IPS DF 4.7 (cell line): ENCODE data around the gene SMIM41.
"Not testable (repeated sequence)": the region's sequence is repeated elsewhere in the genome, so short reads cannot be mapped to it uniquely, and the experiment has no call there.

Experiments
- DNase-seq: peaks from one replicate; pipeline ENCODE4 v3.0.0-alpha.2; 2013; ENCODE audit warnings: low spot score; ENCODE audit errors: extremely low read depth

The SMIM41 gene

GRCh38 chr12:52084491-52085231 lies 5.2 kb downstream of the SMIM41 start:
- DNase-seq, result no peak

GRCh38 chr12:52085682-52086180 lies 6.2 kb downstream of the SMIM41 start:
- DNase-seq, result no peak

GRCh38 chr12:52086366-52086765 lies 6.9 kb downstream of the SMIM41 start:
- DNase-seq, result no peak

GRCh38 chr12:52086944-52087835 lies 7.7 kb downstream of the SMIM41 start:
- DNase-seq, result no peak

GRCh38 chr12:52087961-52088820 lies 8.7 kb downstream of the SMIM41 start:
- DNase-seq, result no peak

- no peak for DNase-seq
Observed at GRCh38 chr12:52089491-52089890, 10.0 kb downstream of the SMIM41 start.

- no peak for DNase-seq
Observed at GRCh38 chr12:52090291-52090690, 10.8 kb downstream of the SMIM41 start.

- no peak for DNase-seq
Observed at GRCh38 chr12:52091061-52091460, 11.6 kb downstream of the SMIM41 start.

GRCh38 chr12:52091869-52092268 lies 12.4 kb downstream of the SMIM41 start:
- DNase-seq, result no peak

- no peak for DNase-seq
Observed at GRCh38 chr12:52093346-52093745, 13.8 kb downstream of the SMIM41 start.

- DNase-seq, result no peak
Observed at GRCh38 chr12:52096332-52097044, 17.0 kb downstream of the SMIM41 start.

- DNase-seq, result no peak
Observed at GRCh38 chr12:52097045-52097666, 17.7 kb downstream of the SMIM41 start.

- DNase-seq, result not testable (repeated sequence)
Observed at GRCh38 chr12:52104431-52105089, 25.1 kb downstream of the SMIM41 start.

- DNase-seq, result not testable (repeated sequence)
Observed at GRCh38 chr12:52116222-52117125, 37.0 kb downstream of the SMIM41 start.

- not testable (repeated sequence) for DNase-seq
Observed at GRCh38 chr12:52117806-52118475, 38.4 kb downstream of the SMIM41 start.

- DNase-seq, result no peak
Observed at GRCh38 chr12:52119398-52120254, 40.1 kb downstream of the SMIM41 start.
